Measurements from ENCODE around the gene ACOT12.

- TF ChIP-seq GATA2 (IDR thresholded peaks at IDR 0.05; ENCODE audit: low read depth, low read length) (no peak), GATA3 (IDR thresholded peaks at IDR 0.05; ENCODE audit: low read depth, low read length) (no peak)
Measured at GRCh38 chr5:81365541-81365940, 28.4 kb downstream of the ACOT12 start.
